Adipocyte (in vitro differentiated cells): ENCODE results near the gene RBM46.

Source experiments
- DNase-seq: peaks from one replicate; pipeline ENCODE4 v3.0.0-alpha.2; 2015; ENCODE audit warnings: low read depth
- H3K27me3 ChIP-seq: replicated peaks from 2 replicates; pipeline ENCODE4 v1.7.0; 2013; ENCODE audit warnings: mild to moderate bottlenecking, low read length, moderate library complexity; ENCODE audit not compliant: control insufficient read depth, insufficient read depth
- H3K36me3 ChIP-seq: 2 replicates; pipeline ENCODE4 v1.7.0; 2013; ENCODE audit warnings: low read length, mild to moderate bottlenecking, moderate library complexity; ENCODE audit not compliant: control insufficient read depth, insufficient read depth, severe bottlenecking
- H3K4me1 ChIP-seq: 2 replicates; pipeline ENCODE4 v1.7.0; 2013; ENCODE audit warnings: mild to moderate bottlenecking, low read length, moderate library complexity; ENCODE audit not compliant: control insufficient read depth, insufficient read depth
- H3K4me3 ChIP-seq: 2 replicates; pipeline ENCODE4 v1.7.0; 2013; ENCODE audit warnings: mild to moderate bottlenecking, low read length, moderate library complexity
- H3K9ac ChIP-seq: 2 replicates; pipeline ENCODE4 v1.7.0; 2013; ENCODE audit warnings: mild to moderate bottlenecking, low read length, moderate library complexity
- H3K9me3 ChIP-seq: 2 replicates; pipeline ENCODE4 v1.7.0; 2013; ENCODE audit warnings: mild to moderate bottlenecking, low read length, moderate library complexity; ENCODE audit not compliant: control insufficient read depth

Gene RBM46

GRCh38 chr4:154781126-154781982 lies at the start of gene RBM46:
Gene RBM46, plus strand, starts transcription at chr4:154781272. Its CDS starts 15,481 bp downstream, at chr4:154796753.
- H3K4me3 ChIP-seq: peak within 1 kb of the TSS; percentile 39
- H3K27me3 ChIP-seq: peaks cover 9% of the 10 kb centered on the region
- no peaks in the 10 kb centered on the region for H3K4me1 ChIP-seq
- no peak for DNase-seq
- no peak within 1 kb of the TSS for H3K9ac ChIP-seq
- no peaks in the 10 kb centered on the region for H3K9me3 ChIP-seq
- no peaks in the 10 kb centered on the region for H3K36me3 ChIP-seq

DNA sequence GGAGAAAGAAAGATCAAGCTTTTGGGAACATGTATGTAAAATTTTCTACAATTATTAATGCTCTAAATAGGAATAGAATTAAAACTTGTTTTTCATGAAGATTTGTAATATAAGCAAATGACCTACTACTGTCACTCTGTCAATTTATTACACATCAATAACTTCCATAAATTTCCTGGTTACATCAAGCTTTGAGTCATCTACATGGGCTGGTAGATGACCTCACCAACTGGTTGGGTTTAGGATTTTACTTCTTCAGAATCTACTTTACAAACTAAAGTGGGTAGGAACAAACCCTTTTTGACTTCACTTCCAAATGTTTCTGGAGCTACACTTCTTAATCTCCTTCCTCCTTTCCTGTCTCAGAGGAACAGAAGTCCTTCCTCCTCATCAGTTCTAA lies 49.3 kb upstream of the RBM46 start:
- Histone ChIP-seq H3K9me3 (no peaks in the 10 kb centered on the region), H3K4me1 (no peaks in the 10 kb centered on the region), H3K27me3 (no peaks in the 10 kb centered on the region), H3K9ac (no peak overlapping the region), H3K4me3 (no peak overlapping the region), H3K36me3 (no peaks in the 10 kb centered on the region)
- no peak for DNase-seq

DNA sequence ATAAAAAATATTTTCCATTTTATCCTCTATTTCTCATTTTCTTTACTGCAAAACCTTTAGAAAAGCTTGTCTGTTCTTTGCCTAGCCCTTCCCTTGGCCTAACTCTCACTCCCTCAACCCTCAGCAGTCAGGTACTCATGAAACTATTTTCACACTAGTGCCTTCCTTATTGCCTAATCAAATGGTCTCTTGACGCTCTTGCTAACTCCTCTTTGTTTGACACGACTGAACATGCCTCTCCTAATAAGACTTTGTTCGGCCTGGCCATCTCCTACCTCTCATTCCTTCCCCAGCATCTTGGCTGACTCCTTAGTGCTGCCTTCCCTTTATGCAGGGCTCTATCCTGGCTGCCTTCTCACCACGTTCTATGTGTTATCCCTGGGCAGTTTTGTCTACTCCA lies 48.4 kb upstream of the RBM46 start:
- Histone ChIP-seq H3K27me3 (no peaks in the 10 kb centered on the region), H3K4me1 (no peaks in the 10 kb centered on the region), H3K9me3 (no peaks in the 10 kb centered on the region), H3K4me3 (no peak overlapping the region), H3K36me3 (no peaks in the 10 kb centered on the region), H3K9ac (no peak overlapping the region)
- DNase-seq: no peak

DNA sequence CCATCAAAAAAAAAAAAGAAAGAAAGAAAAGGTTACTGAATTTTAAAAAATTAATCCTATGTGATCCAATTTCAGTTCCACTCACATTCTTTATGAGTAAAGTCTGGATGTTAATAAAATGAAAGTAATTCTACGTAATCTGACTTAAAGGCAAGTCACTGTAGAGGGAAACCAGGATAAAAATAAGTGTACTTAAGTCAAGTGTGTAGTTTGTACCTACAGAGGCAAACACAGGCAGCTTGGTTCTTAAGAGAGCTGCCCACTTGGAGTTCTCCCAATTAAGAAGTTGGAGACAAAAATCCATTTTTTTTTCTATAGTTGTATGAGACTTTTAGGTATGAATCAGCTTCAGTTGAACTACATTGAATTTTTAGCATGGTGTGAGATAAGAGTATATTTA lies 44.3 kb upstream of the RBM46 start:
- Histone ChIP-seq H3K9me3 (no peaks in the 10 kb centered on the region), H3K4me3 (no peak overlapping the region), H3K4me1 (no peaks in the 10 kb centered on the region), H3K27me3 (peaks cover 1% of the 10 kb centered on the region), H3K36me3 (no peaks in the 10 kb centered on the region), H3K9ac (no peak overlapping the region)
- DNase-seq: no peak

GRCh38 chr4:154738426-154738825 lies 42.6 kb upstream of the RBM46 start:
- H3K4me3 ChIP-seq: no peak overlapping the region
- peaks cover 16% of the 10 kb centered on the region for H3K27me3 ChIP-seq
- no peak overlapping the region for H3K9ac ChIP-seq
- no peaks in the 10 kb centered on the region for H3K36me3 ChIP-seq
- peaks cover 4% of the 10 kb centered on the region for H3K4me1 ChIP-seq
- no peaks in the 10 kb centered on the region for H3K9me3 ChIP-seq
- DNase-seq: no peak

DNA sequence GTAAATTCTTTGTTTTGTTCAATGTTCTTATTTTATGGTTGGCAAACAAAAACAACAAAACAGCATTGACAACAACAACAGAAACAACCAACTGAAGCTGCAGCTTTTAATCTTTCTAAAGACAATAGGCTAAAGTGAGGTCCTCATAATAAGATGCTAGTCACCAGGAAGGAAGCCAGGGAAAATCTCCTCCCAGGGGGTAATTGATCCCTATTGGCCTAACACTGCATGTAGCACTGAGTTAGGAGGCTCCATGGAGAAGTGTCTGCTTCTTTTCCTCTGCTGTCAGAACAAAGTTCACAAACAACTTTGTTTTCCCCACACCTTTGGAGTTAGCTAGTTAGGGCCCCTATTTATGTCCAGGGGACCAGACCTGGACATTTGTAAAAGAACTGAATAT lies 42.0 kb upstream of the RBM46 start:
- peaks cover 8% of the 10 kb centered on the region for H3K4me1 ChIP-seq
- no peaks in the 10 kb centered on the region for H3K36me3 ChIP-seq
- H3K9me3 ChIP-seq: no peaks in the 10 kb centered on the region
- H3K4me3 ChIP-seq: no peak overlapping the region
- H3K9ac ChIP-seq: no peak overlapping the region
- peaks cover 23% of the 10 kb centered on the region for H3K27me3 ChIP-seq
- no peak for DNase-seq

- H3K9ac ChIP-seq: no peak overlapping the region
- no peaks in the 10 kb centered on the region for H3K9me3 ChIP-seq
- H3K4me1 ChIP-seq: peaks cover 8% of the 10 kb centered on the region
- peaks cover 34% of the 10 kb centered on the region for H3K27me3 ChIP-seq
- H3K4me3 ChIP-seq: no peak overlapping the region
- no peak for DNase-seq
- H3K36me3 ChIP-seq: no peaks in the 10 kb centered on the region
Observed at GRCh38 chr4:154740462-154740861, 40.6 kb upstream of the RBM46 start.

- Histone ChIP-seq H3K9ac (no peak overlapping the region), H3K36me3 (no peaks in the 10 kb centered on the region), H3K4me1 (peaks cover 8% of the 10 kb centered on the region), H3K27me3 (peaks cover 37% of the 10 kb centered on the region), H3K9me3 (no peaks in the 10 kb centered on the region), H3K4me3 (no peak overlapping the region)
- DNase-seq: no peak
Observed at GRCh38 chr4:154741131-154741665, 39.9 kb upstream of the RBM46 start.

GRCh38 chr4:154741922-154742850 lies 38.9 kb upstream of the RBM46 start:
- H3K9me3 ChIP-seq: no peaks in the 10 kb centered on the region
- peak; percentile 6 for DNase-seq
- peak overlapping the region; percentile 40 for H3K4me3 ChIP-seq

DNA sequence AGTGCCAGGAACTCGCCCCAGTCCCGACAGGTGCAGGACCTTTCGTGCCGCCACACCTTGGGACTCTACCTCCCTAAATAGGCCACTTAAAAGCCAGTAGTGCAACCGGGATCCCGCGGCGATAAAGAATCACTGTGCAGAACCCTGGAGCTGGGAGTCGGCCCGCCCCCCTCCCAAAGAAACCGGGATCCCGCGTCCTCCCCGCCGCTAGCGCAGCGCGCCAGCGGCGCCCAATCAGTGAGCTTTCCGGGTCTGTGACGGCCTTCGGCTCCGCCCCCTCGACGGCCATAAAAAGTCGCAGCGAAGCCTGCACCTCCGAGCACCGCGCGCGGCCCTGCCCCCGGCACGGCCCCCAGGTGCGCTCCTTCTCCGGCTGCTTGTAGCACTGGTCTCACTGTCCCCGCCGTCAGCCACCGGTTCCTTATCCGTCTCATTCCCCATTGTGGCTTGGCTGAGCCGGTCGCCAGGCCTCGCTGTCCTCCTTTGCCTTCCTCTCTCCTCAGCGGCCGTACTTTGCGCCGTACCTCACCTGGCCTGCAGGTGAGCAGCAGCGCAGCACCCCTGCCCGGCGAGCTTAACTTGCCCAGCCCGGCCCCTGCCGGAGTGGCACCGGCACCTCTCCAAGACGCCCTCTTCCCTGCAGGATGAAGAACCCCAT lies 37.3 kb upstream of the RBM46 start, which contains the start of gene LRAT:
Gene LRAT, plus strand, starts transcription at position 318 of the 658 bp plus-strand sequence. Its CDS starts 327 bp downstream, at position 645.
- peak within 1 kb of the TSS; percentile 80 for H3K4me3 ChIP-seq
- H3K9me3 ChIP-seq: no peaks in the 10 kb centered on the region
- H3K4me1 ChIP-seq: peaks cover 10% of the 10 kb centered on the region
- H3K36me3 ChIP-seq: no peaks in the 10 kb centered on the region
- H3K27me3 ChIP-seq: peaks cover 40% of the 10 kb centered on the region
- H3K9ac ChIP-seq: no peak within 1 kb of the TSS
- no peak for DNase-seq

More at GRCh38 chr4:154741922-154742850, 38.9 kb upstream of the RBM46 start:
- Histone ChIP-seq H3K36me3 (no peaks in the 10 kb centered on the region), H3K27me3 (peaks cover 37% of the 10 kb centered on the region), H3K4me1 (peaks cover 8% of the 10 kb centered on the region), H3K9ac (no peak overlapping the region)
